Brain microvascular endothelial cell (primary cell): ENCODE data around the gene SFSWAP.

Source experiments
- DNase-seq: peaks from one replicate; pipeline ENCODE4 v3.0.0-alpha.2; 2020
- H3K27ac ChIP-seq: fragments of 250-450 bp; sonication (Bioruptor Pico); 2 replicates; pipeline ENCODE4 v1.5.1; 2020; ENCODE audit warnings: mild to moderate bottlenecking, moderate library complexity
- H3K27me3 ChIP-seq: fragments of 250-450 bp; sonication (Bioruptor Pico); replicated peaks from 2 replicates; pipeline ENCODE4 v1.5.1; 2020; ENCODE audit warnings: mild to moderate bottlenecking
- H3K36me3 ChIP-seq: fragments of 250-450 bp; sonication (Bioruptor Pico); replicated peaks from 2 replicates; pipeline ENCODE4 v1.5.1; 2020; ENCODE audit warnings: mild to moderate bottlenecking
- H3K4me3 ChIP-seq: 2 replicates; pipeline ENCODE4 v1.5.1; 2011; ENCODE audit warnings: low read depth, mild to moderate bottlenecking, control low read depth, low read length, moderate library complexity
- in situ Hi-C: cut with HindIII; loops from 2 replicates; pipeline ENCODE4 v1.10.0; 2017; ENCODE audit warnings: low sequenced_read_pairs, low pct_ligation_motif_present
- TF ChIP-seq, protein P1 (sequence below): IDR thresholded peaks from 2 replicates; pipeline ENCODE4 v1.5.1; 2011; ENCODE audit warnings: low read depth, mild to moderate bottlenecking, moderate library complexity, low read length, control low read depth, inconsistent platforms; ENCODE audit errors: missing control alignments

Gene SFSWAP

DNA sequence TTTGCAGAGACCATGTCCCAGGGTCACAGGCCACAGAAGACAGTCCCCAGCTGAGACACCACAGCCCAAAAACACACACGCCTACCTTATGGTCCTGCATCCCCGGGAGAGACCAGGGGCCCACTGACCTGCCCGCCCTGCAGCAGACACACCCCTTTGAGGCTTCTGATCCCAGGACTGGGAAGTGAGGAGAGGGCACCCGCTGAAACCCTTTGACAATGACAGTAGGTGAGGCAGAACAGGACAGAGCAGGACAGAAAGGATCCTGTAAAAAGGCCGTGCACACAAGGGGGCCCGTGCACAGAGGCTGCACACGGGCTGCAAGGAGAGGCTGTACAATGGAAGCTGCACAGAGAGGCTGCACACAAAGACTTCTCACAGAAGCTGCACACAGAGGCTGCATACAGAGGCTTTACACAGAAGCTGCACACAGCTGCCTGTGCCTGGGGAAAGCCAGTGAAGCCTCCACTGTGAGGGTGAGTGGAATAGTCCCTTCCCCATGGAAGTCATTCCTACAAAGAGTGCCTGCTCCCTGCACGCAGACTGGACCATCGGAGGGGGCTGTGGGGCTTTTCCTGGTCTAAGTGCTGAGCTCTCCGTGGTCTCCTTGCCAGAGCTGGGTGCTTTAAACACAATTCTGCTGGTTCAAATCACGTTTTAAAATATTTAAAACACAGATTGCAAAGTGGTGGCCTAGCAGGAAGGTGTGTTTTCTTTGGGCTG is 16.6 kb upstream of the SFSWAP start:
- Histone ChIP-seq H3K27me3 (no peaks in the 10 kb centered on the region), H3K36me3 (no peaks in the 10 kb centered on the region), H3K4me3 (no peak overlapping the region), H3K27ac (no peak overlapping the region)
- TF ChIP-seq, protein P1, sequence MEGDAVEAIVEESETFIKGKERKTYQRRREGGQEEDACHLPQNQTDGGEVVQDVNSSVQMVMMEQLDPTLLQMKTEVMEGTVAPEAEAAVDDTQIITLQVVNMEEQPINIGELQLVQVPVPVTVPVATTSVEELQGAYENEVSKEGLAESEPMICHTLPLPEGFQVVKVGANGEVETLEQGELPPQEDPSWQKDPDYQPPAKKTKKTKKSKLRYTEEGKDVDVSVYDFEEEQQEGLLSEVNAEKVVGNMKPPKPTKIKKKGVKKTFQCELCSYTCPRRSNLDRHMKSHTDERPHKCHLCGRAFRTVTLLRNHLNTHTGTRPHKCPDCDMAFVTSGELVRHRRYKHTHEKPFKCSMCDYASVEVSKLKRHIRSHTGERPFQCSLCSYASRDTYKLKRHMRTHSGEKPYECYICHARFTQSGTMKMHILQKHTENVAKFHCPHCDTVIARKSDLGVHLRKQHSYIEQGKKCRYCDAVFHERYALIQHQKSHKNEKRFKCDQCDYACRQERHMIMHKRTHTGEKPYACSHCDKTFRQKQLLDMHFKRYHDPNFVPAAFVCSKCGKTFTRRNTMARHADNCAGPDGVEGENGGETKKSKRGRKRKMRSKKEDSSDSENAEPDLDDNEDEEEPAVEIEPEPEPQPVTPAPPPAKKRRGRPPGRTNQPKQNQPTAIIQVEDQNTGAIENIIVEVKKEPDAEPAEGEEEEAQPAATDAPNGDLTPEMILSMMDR: no peak
- in situ Hi-C loops: no loop called here
- DNase-seq: no peak

DNA sequence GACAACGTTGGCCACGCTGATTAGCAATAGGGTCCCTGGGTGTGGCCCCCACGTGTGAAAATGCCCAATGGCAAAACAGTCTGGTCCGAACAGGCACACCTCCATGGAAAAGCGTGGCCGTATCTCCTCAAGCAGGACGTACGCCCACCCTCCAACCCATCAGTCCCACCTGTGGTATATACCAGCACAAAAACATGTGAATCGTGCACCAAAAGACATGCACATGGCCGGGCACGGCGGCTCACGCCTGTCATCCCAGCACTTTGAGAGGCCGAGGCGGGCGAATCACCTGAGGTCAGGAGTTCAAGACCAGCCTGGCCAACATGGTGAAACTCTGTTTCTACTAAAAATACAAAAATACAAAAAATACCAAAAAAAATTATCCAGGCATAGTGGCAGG is 14.9 kb upstream of the SFSWAP start:
- no peaks in the 10 kb centered on the region for H3K27me3 ChIP-seq
- in situ Hi-C loops: no loop called here
- TF ChIP-seq, protein P1: no peak
- H3K36me3 ChIP-seq: no peaks in the 10 kb centered on the region
- H3K4me3 ChIP-seq: no peak overlapping the region
- no peak overlapping the region for H3K27ac ChIP-seq
- no peak for DNase-seq

DNA sequence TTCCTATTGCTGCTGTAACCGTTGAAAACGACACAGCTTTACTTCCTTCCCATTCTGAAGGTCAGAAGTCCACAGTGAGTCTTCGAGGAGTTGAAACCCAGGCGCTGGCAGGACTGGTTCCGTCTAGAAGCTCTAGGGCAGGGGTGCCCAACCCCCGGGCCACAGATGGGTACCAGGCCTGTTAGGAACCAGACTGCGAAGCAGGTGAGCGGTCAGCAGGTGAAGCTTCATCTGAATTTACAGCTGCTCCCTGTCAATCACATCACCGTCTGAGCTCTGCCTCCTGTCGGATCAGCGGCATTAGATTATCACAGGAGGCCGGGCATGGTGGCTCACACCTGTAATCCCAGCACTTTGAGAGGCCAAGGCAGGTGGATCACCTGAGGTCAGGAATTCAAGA is 12.6 kb upstream of the SFSWAP start:
- in situ Hi-C loops: no loop called here

DNA sequence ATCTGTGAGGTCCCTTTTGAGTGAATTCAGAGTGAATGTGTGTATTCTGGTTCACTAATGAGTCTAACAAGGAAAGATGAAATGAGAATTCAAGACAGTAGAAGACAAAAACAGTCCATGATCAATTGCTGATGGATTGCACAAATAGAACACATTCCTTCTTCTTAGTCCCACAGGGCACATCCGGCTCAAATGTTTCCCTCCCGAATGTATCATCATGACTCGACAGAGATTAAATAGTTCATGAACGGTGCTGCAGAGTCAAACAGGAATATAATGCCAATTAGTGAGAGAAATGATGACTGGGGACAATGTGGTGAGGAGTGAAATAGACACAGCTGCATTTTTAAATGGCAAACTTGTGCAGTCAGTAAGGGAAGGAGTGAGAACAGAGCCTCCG is 11.5 kb upstream of the SFSWAP start:
- H3K27ac ChIP-seq: no peak overlapping the region
- TF ChIP-seq, protein P1: no peak
- in situ Hi-C loops: no loop called here
- H3K36me3 ChIP-seq: no peaks in the 10 kb centered on the region
- no peak for DNase-seq
- H3K4me3 ChIP-seq: no peak overlapping the region
- H3K27me3 ChIP-seq: no peaks in the 10 kb centered on the region

More for the DNA sequence above, 12.6 kb upstream of the SFSWAP start:
- Histone ChIP-seq H3K27me3 (no peaks in the 10 kb centered on the region), H3K36me3 (no peaks in the 10 kb centered on the region), H3K27ac (no peak overlapping the region), H3K4me3 (no peak overlapping the region)
- DNase-seq: no peak
- TF ChIP-seq, protein P1: no peak

DNA sequence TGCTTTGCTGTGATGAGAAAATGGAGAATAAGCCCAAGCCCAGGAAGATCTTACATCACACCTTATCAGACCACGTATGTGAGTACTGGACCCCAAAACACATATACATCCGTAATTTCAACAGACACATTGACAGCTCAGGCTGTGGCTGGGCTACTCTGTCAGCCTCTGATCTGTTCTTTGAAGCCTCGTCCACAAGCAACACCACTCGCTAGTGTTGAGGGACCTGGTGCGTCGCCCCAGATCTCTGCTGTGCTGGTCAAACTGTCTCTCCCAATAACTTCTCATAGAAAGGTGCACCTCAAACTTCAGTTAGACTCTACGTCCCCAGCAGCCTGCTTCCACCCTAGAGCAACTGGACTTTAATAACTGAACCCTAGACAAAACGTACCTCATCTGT is 10.6 kb upstream of the SFSWAP start:
- no peak overlapping the region for H3K27ac ChIP-seq
- H3K36me3 ChIP-seq: no peaks in the 10 kb centered on the region
- TF ChIP-seq, protein P1: no peak
- no peak overlapping the region for H3K4me3 ChIP-seq
- in situ Hi-C loops: no loop called here
- no peaks in the 10 kb centered on the region for H3K27me3 ChIP-seq
- no peak for DNase-seq
